NB4 (cell line): ENCODE data around the gene HELLS.
"Not testable (repeated sequence)": the region's sequence is repeated elsewhere in the genome, so short reads cannot be mapped to it uniquely, and the experiment has no call there.

Experiments used
- DNase-seq: peaks from one replicate; pipeline ENCODE4 v3.0.0; 2010; ENCODE audit warnings: low read depth
- H3K4me3 ChIP-seq: one replicate; pipeline ENCODE4 v1.5.1; 2011; ENCODE audit warnings: mild to moderate bottlenecking, low read depth, low read length, moderate library complexity
- MAX ChIP-seq: IDR thresholded peaks from 2 replicates; pipeline ENCODE4 v1.6.1; 2011; ENCODE audit warnings: low read depth, low read length
- MYC ChIP-seq: IDR thresholded peaks from 2 replicates; pipeline ENCODE4 v1.6.1; 2011; ENCODE audit warnings: low read depth, low read length
- POLR2A ChIP-seq: IDR thresholded peaks from 2 replicates; pipeline ENCODE4 v1.6.1; 2011; ENCODE audit warnings: mild to moderate bottlenecking; ENCODE audit not compliant: insufficient read length; ENCODE audit errors: extremely low read depth
- TF ChIP-seq, protein P1 (sequence below): IDR thresholded peaks from one replicate; pipeline ENCODE4 v1.5.1; 2012; ENCODE audit warnings: low read depth, low read length

Gene HELLS

DNA sequence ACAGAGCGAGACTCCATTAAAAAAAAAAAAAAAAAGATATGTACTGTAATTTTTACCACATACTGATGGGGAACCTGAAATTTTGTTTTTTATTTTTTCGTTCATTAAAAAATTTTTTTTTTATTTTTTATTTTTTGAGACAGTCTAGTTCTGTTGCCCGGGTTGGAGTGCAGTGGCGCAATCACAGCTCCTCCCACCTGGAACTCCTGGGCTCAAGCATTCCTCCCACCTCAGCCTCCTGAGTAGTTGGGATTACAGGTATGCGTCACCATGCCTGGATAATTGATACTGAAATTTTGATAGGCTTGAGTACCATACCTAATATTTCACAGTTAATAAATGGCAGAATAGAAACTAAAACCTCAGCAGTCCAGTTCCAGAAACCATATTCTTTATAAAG is 20.9 kb upstream of the HELLS start:
- no peak for DNase-seq
- TF ChIP-seq POLR2A: no peak
- TF ChIP-seq MYC: no peak
- TF ChIP-seq, protein P1, sequence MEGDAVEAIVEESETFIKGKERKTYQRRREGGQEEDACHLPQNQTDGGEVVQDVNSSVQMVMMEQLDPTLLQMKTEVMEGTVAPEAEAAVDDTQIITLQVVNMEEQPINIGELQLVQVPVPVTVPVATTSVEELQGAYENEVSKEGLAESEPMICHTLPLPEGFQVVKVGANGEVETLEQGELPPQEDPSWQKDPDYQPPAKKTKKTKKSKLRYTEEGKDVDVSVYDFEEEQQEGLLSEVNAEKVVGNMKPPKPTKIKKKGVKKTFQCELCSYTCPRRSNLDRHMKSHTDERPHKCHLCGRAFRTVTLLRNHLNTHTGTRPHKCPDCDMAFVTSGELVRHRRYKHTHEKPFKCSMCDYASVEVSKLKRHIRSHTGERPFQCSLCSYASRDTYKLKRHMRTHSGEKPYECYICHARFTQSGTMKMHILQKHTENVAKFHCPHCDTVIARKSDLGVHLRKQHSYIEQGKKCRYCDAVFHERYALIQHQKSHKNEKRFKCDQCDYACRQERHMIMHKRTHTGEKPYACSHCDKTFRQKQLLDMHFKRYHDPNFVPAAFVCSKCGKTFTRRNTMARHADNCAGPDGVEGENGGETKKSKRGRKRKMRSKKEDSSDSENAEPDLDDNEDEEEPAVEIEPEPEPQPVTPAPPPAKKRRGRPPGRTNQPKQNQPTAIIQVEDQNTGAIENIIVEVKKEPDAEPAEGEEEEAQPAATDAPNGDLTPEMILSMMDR: no peak
- no peak for TF ChIP-seq MAX
- H3K4me3 ChIP-seq: no peak overlapping the region

DNA sequence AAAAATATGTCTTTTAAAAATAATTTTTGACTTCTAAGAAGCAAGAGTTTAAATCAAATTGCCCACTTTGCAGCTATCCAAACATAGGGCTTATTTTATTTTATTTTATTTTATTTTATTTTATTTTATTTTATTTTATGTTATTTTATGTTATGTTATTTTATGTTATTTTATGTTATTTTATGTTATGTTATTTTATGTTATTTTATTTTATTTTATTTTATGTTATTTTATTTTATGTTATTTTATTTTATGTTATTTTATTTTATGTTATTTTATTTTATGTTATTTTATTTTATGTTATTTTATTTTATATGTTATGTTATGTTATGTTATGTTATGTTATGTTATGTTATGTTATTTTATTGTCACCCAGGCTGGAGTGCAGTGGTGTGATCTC is 14.0 kb upstream of the HELLS start:
- not testable (repeated sequence) for H3K4me3 ChIP-seq, DNase-seq

GRCh38 chr10:94533027-94533426 is 12.6 kb upstream of the HELLS start:
- TF ChIP-seq MAX (no peak), POLR2A (no peak), MYC (no peak)
- TF ChIP-seq, protein P1: no peak

DNA sequence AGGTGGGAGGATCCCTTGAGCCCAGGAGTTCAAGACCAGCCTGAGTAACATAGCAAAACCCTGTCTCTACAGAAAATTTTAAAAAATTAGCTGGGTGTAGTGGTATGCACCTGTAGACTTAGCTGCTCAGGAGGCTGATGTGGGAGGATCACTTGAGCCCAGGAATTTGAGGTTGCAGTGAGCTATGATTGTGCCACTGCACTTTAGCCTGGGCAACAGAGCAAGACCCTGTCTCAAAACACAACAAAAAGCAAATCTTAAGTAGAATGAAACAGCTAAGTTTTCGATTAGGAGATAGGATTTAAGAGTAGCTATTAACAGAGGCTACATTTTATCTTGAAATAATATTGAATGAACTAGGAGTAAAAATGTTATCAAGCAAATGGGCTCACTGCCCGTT is 3.3 kb upstream of the HELLS start:
- DNase-seq: not testable (repeated sequence)

More at GRCh38 chr10:94533027-94533426, 12.6 kb upstream of the HELLS start:
- DNase-seq: no peak
- H3K4me3 ChIP-seq: no peak overlapping the region

GRCh38 chr10:94546049-94546900 is 687 bp downstream of the HELLS start:
- peak overlapping the region; percentile 90 for H3K4me3 ChIP-seq
- no peak for TF ChIP-seq MAX
- TF ChIP-seq POLR2A: no peak
- TF ChIP-seq MYC: no peak
- TF ChIP-seq, protein P1: no peak
- DNase-seq: peak; percentile 50

More for the DNA sequence above, 3.3 kb upstream of the HELLS start:
- not testable (repeated sequence) for H3K4me3 ChIP-seq

- TF ChIP-seq, protein P1: no peak
- no peak for TF ChIP-seq MYC
- no peak for TF ChIP-seq POLR2A
- no peak for TF ChIP-seq MAX
- no peak for DNase-seq
- peak overlapping the region; percentile 90 for H3K4me3 ChIP-seq
These were observed 1.3 kb downstream of the HELLS start for GRCh38 chr10:94546901-94547185.

GRCh38 chr10:94549221-94549620 is 3.6 kb downstream of the HELLS start:
- TF ChIP-seq, protein P1: no peak
- TF ChIP-seq MYC: no peak
- no peak for TF ChIP-seq POLR2A
- no peak for TF ChIP-seq MAX
- no peak for DNase-seq
- H3K4me3 ChIP-seq: no peak overlapping the region

- DNase-seq, H3K4me3 ChIP-seq: not testable (repeated sequence)
These were observed 22.2 kb downstream of the HELLS start for GRCh38 chr10:94567714-94568307.
